Activated naive CD8-positive, alpha-beta T cell treated with anti-CD3 and anti-CD28 coated beads, Interleukin-2, amount 10 ng/mL, durations not matched to agents 7 days and 5 days (primary cell): ENCODE data around the gene KRTAP19-8. TPM values are rescaled to one million over a fixed set of nuclear protein-coding genes. Genes with fewer than 3 reads are reported as not detected.

Experiments
- ATAC-seq: fragments of 150-1000 bp; cut with Tn5 transposase; one replicate; pipeline ENCODE4 v1.10.0; 2021; ENCODE audit warnings: low read depth, moderate library complexity
- POLR2A ChIA-PET: fragments of 350-600 bp; sonication (Branson Sonifier 250); formaldehyde crosslinking; loops from one replicate; lab custom pipeline; 2021; ENCODE audit warnings: antibody characterized with exemption; lab: Charles Lee
- DNase-seq: peaks from one replicate; pipeline ENCODE4 v3.0.0; 2021
- H3K27ac Mint-ChIP-seq: one replicate; pipeline ENCODE4 v1.8.0; 2022; ENCODE audit warnings: mild to moderate bottlenecking, mixed read lengths
- H3K27me3 Mint-ChIP-seq: one replicate; pipeline ENCODE4 v1.8.0; 2022; ENCODE audit warnings: mild to moderate bottlenecking, moderate library complexity, mixed read lengths
- H3K36me3 Mint-ChIP-seq: one replicate; pipeline ENCODE4 v1.8.0; 2021; ENCODE audit warnings: mild to moderate bottlenecking, mixed read lengths
- H3K4me1 Mint-ChIP-seq: one replicate; pipeline ENCODE4 v1.8.0; 2021; ENCODE audit warnings: mixed read lengths
- H3K4me3 Mint-ChIP-seq: one replicate; pipeline ENCODE4 v1.8.0; 2022; ENCODE audit warnings: mild to moderate bottlenecking, moderate library complexity, mixed read lengths
- H3K9me3 Mint-ChIP-seq: one replicate; pipeline ENCODE4 v1.8.0; 2021; ENCODE audit warnings: mixed read lengths
- total RNA-seq, 2 experiments: library from RNA; stranded (reverse); gene quantifications; one replicate each; pipeline ENCODE4 v1.2.3, GENCODE V29; 2021

KRTAP19-8 gene
- total RNA-seq, 2 experiments from 2014 or later, result not detected

DNA sequence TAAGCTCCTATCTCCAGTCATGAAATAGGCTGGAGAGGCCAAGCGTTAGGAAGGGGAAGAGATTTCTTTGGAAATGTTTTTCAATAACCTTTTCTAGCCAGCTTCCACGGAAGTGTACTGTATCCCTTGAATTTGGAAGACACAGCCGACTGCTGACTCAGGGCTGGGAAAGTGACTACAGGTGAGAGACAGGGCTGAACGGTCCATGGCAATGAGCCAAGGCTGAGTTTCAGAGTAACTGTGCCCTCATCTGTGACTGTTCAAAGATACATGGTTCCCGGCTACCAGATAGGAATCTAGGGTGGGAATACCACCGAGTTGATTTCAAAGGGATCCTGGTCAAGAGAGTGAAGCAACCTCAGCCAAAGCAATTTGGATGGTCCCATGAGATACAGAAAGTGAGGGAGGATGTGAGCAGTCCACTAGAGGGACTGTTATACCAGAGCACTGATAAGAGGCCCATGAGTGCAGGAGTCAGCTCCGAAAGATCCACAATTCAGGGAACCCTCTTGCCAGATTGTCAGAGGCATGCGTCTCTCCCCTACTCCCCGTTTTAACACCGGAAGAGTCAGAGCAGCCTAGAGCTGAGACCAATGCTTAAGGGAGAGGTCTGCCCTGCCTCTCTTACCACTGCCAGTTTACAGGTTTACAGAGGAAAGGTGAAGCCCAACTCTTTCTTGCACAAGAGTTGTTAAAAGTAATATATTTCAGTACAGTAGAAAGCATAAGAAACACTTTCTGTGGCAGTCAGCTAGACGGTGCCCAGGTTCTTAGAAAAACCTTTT lies 3.2 kb upstream of the KRTAP19-8 start:
- no peaks in the 10 kb centered on the region for H3K9me3 Mint-ChIP-seq
- ATAC-seq, result no peak
- no peaks in the 10 kb centered on the region for H3K4me1 Mint-ChIP-seq
- no peaks in the 10 kb centered on the region for H3K36me3 Mint-ChIP-seq
- POLR2A ChIA-PET, result no interaction called here
- H3K4me3 Mint-ChIP-seq, result no peak overlapping the region
- H3K27ac Mint-ChIP-seq, result no peak overlapping the region
- peaks cover 11% of the 10 kb centered on the region for H3K27me3 Mint-ChIP-seq
- no peak for DNase-seq

DNA sequence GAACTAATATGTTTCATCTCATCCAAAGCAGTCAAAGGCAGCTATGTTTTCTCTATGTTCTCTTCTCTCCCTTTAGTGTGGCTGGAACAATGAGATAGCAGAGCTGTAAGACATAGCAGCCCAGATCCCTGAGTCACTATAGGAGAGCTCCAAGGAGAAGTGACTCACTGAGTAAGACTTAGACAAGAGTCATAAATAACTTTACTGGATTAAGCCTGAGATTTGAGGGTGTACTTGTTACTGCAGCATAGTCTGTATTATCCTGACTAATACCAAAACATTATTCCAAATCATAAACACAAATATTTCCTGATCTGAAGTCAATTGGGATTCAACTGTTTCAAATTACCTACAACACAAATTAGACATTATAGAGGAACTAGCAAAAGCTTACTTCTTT lies 3.9 kb downstream of the KRTAP19-8 start:
- Mint-ChIP-seq H3K4me3 (no peak overlapping the region), H3K27me3 (peaks cover 16% of the 10 kb centered on the region), H3K9me3 (no peaks in the 10 kb centered on the region), H3K27ac (no peak overlapping the region), H3K36me3 (no peaks in the 10 kb centered on the region), H3K4me1 (no peaks in the 10 kb centered on the region)
- DNase-seq (no peak), ATAC-seq (no peak)
- POLR2A ChIA-PET, result no interaction called here

DNA sequence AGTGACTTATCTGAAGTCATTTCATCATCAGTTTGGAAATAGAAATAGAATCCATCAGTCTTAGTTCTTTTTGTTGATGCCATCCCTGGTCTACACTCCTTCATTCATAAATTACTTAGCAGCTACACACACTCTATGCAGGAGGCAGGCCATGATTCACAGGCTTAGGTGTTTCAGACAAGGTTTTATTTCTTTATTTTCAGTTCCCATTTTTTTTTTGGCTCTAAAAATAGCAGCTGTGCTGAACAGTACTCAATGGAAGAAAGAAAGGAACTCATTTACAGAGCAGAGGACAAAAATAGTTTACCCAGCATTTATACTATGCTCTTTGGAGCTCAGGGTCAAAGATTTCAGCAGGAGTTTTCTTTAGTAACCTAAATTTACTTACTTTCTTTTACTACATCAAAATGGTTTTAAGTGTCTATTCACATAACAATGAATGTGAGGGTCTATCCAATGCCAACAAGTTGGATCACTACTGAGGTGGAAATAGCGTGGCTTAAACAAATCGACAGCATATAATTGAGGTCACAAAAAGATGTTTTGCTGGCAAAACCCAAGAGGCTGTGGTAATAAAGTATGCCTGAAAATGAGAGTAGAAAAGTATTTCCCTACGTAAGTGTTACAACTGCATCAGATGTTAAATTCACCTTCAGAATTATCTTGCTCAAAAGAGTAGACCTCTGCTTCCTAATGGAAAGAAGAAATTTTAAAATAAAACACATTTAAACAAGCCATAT lies 7.7 kb downstream of the KRTAP19-8 start:
- H3K4me1 Mint-ChIP-seq, result no peaks in the 10 kb centered on the region
- H3K27ac Mint-ChIP-seq, result no peak overlapping the region

DNA sequence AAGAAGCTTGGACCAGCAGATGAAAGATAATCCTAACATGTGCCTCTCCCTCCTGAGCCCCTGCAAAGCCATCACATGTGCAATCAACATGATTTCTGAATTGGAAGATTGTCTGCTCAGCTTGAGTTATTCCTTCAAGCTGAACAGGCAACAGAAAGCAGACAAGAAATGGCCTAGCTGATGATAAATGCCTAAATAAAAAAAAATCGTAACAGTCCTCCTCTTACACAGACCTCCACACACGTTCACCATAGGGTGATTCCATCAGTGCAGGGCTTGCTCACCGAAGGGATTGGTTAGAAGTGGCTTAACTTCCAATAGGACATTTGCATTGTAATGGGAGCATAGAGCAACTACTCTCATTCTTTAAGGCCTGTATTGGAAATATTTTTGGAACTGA lies 14.6 kb downstream of the KRTAP19-8 start:
- no peak overlapping the region for H3K27ac Mint-ChIP-seq
- ATAC-seq, result no peak
- no peaks in the 10 kb centered on the region for H3K36me3 Mint-ChIP-seq
- H3K4me1 Mint-ChIP-seq, result no peaks in the 10 kb centered on the region
- POLR2A ChIA-PET, result no interaction called here
- H3K27me3 Mint-ChIP-seq, result peaks cover 22% of the 10 kb centered on the region
- no peak overlapping the region for H3K4me3 Mint-ChIP-seq
- DNase-seq, result no peak
- no peaks in the 10 kb centered on the region for H3K9me3 Mint-ChIP-seq

More for the DNA sequence above, 7.7 kb downstream of the KRTAP19-8 start:
- POLR2A ChIA-PET, result no interaction called here
- H3K36me3 Mint-ChIP-seq, result no peaks in the 10 kb centered on the region
- no peaks in the 10 kb centered on the region for H3K9me3 Mint-ChIP-seq
- H3K4me3 Mint-ChIP-seq, result no peak overlapping the region
- peaks cover 16% of the 10 kb centered on the region for H3K27me3 Mint-ChIP-seq
- DNase-seq, result no peak
- ATAC-seq, result no peak

DNA sequence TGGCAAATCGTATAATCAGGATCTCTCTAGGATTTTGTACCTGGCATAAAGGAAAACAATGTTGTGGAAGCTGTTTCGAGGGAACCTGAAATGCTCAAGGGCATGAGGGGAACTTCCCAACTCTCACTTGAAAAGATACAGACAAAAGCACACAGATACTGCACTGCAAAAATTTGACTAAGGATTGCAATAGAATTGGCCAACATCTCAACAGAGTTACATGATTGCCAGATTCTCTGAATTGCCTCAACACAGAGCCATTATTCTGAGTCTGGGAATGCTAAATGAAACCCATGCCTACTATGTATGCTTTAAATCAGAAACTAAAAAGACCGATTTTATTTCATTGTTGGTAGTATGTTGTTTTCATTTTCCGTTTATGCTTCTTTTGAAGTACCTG lies 16.0 kb downstream of the KRTAP19-8 start:
- Mint-ChIP-seq H3K36me3 (no peaks in the 10 kb centered on the region), H3K27me3 (peaks cover 14% of the 10 kb centered on the region), H3K4me1 (no peaks in the 10 kb centered on the region), H3K27ac (no peak overlapping the region), H3K4me3 (no peak overlapping the region), H3K9me3 (no peaks in the 10 kb centered on the region)
- ATAC-seq (no peak), DNase-seq (no peak)
- POLR2A ChIA-PET, result no interaction called here

DNA sequence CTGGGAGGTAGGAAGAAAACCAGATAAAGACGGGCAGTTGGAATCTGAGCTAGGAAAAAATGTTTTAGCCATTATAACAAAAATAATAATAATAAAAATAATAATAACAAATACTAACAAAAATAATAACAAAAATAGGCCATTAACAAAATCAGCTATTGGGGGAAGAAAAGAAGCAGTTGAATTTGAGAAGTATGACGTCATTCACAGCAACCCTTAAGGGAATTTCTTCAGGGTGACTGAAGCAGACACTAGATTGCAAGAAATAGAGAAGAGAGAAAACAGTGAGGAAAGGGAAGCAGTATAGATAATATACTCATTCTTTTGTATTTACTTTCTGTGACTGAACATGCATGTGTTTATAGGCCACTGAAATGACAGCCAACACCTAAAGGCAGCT lies 20.0 kb downstream of the KRTAP19-8 start:
- no peak for ATAC-seq

DNA sequence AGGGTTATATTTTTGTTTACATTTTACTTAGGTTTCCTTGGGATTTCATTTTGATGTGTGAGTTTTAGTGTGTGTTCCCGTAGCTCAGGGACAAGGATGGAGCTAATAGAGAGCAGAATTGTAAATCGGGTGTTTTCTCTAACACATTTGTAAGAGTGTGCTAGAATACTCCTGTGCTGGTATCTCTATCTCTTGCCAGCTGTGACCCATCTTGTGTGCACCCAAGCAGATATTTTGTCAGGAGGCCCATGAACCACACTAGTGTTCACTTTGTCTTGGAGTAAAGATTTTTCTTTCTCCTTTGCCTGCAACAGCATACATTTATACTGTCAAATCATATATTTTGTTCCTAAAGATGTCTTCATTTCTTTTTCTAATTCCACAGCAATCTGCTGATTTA lies 23.4 kb downstream of the KRTAP19-8 start:
- no peaks in the 10 kb centered on the region for H3K9me3 Mint-ChIP-seq

More for the DNA sequence above, 20.0 kb downstream of the KRTAP19-8 start:
- Mint-ChIP-seq H3K27me3 (peaks cover 5% of the 10 kb centered on the region), H3K36me3 (no peaks in the 10 kb centered on the region), H3K4me3 (no peak overlapping the region), H3K27ac (no peak overlapping the region), H3K4me1 (no peaks in the 10 kb centered on the region), H3K9me3 (no peaks in the 10 kb centered on the region)
- POLR2A ChIA-PET, result interaction anchor here (0.7 kb wide), 1 partner anchor 68 kb away, joined by 4 read pairs; no protein-coding TSS in a partner anchor
- no peak for DNase-seq

DNA sequence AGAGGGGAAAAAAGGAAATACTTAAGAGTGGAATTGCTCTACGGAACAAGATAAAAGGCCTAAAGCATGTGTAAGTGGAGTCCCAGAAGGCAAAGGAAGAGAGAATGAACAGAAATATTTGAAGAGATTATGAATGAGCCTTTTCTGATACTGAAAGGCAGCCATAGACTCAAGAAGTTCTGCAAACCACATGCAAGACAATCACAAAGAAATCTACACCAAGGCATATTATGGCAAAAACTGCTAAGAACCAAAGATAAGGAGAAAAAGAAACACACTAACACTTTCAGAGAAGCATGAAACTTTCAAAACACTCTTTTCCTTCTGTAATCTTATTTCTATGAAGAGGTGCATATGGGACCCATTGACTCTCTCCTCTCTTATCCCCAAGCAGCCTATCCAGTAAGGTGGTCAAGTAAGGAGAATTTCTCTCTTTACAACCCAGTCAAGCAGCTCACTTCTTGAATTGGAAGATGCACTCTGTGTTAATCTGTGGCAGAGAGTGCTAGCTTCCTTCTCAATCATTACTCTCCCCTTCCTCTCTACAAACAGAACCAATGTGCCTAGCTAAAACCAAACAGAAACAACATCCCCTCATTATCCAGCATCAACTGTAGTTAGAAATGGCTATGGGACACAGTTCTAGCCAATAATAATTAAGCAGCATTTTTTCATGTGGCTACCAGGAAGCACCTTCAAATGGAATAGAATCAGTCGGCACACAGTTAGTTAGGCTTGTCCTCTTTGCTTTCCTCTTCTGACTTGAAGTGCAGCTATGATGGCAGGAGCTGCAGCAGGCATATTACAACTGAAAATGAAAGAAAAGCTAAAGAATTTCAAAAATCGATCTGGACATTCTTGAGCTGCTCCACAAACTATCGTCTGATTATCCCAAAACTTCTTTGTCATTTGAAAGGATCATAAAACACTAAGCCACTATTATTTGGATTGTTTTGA lies 25.9 kb downstream of the KRTAP19-8 start:
- Mint-ChIP-seq H3K27me3 (peaks cover 5% of the 10 kb centered on the region), H3K4me3 (peak overlapping the region; percentile 38), H3K9me3 (no peaks in the 10 kb centered on the region), H3K27ac (peak overlapping the region; percentile 47), H3K36me3 (no peaks in the 10 kb centered on the region), H3K4me1 (peaks cover 14% of the 10 kb centered on the region)
- ATAC-seq, result peak; percentile 28
- POLR2A ChIA-PET, result no interaction called here
- no peak for DNase-seq

More for the DNA sequence above, 23.4 kb downstream of the KRTAP19-8 start:
- ATAC-seq (no peak), DNase-seq (no peak)
- H3K27me3 Mint-ChIP-seq, result peaks cover 2% of the 10 kb centered on the region
- POLR2A ChIA-PET, result no interaction called here
- H3K4me1 Mint-ChIP-seq, result peaks cover 14% of the 10 kb centered on the region
- no peaks in the 10 kb centered on the region for H3K36me3 Mint-ChIP-seq
- H3K27ac Mint-ChIP-seq, result no peak overlapping the region
- no peak overlapping the region for H3K4me3 Mint-ChIP-seq

DNA sequence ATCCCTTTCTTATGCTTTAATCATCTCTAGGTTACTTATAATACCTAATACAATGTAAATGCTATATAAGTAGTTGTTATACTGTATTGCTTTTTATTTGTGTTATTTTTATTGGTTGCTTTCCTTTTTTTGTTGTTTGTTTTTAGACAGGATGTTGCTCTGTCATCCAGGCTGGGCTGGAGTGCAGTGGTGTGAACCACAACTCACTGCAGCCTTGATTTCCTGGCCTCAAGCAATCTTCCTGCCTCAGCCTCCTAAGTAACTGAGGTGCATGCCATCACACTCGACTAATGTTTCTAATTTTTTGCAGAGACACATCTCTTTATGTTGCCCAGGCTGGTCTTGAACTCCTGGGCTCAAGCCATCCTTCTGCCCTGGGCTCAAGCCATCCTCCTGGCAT lies 26.9 kb downstream of the KRTAP19-8 start:
- POLR2A ChIA-PET, result no interaction called here
- H3K27ac Mint-ChIP-seq, result no peak overlapping the region
- peaks cover 9% of the 10 kb centered on the region for H3K27me3 Mint-ChIP-seq
- peak; percentile 84 for ATAC-seq
- DNase-seq, result no peak
- H3K36me3 Mint-ChIP-seq, result no peaks in the 10 kb centered on the region
- no peak overlapping the region for H3K4me3 Mint-ChIP-seq
- no peaks in the 10 kb centered on the region for H3K9me3 Mint-ChIP-seq
- peaks cover 14% of the 10 kb centered on the region for H3K4me1 Mint-ChIP-seq

DNA sequence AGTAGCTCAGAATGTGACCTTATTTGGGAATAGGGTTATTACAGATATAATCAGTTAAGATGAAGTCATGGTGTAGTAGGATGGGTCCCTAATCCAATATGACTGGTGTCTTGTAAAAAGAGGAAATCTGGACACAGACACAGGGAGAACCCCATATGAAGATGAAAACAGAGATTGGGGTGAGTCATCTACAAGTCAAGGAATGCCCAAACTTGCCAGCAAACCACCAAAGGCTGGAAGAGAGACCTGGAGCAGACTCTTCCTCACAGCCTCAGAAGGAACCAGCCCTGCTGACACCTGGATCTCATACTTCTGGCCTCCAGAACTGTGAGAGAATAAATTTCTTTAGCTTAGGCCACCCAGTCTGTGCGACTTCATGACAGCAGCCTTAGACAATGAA lies 29.9 kb downstream of the KRTAP19-8 start:
- Mint-ChIP-seq H3K4me1 (peaks cover 14% of the 10 kb centered on the region), H3K27ac (no peak overlapping the region), H3K9me3 (no peaks in the 10 kb centered on the region), H3K4me3 (no peak overlapping the region), H3K36me3 (no peaks in the 10 kb centered on the region), H3K27me3 (peaks cover 20% of the 10 kb centered on the region)
- POLR2A ChIA-PET, result no interaction called here
- DNase-seq (no peak), ATAC-seq (no peak)

DNA sequence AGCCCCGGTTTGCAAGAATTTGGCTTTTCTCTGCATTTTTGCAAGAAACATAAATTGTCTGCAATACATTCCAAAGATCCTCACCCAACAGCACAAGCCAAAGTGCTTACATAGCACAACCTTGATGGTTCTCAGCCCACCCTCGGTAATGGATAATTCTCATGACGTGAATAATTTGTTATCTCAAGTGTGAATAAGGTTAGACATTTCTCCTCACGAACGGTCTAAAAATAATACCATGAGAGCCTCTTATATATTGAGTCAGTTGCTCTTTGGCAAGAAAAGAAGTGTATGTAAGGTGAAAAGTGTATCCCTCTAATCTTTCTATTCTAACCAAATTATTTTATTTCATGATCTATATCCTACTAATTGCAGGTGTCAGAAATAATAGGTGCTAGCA lies 33.3 kb downstream of the KRTAP19-8 start:
- Mint-ChIP-seq H3K27me3 (peaks cover 20% of the 10 kb centered on the region), H3K9me3 (no peaks in the 10 kb centered on the region), H3K4me1 (no peaks in the 10 kb centered on the region), H3K36me3 (no peaks in the 10 kb centered on the region), H3K27ac (no peak overlapping the region), H3K4me3 (no peak overlapping the region)
- DNase-seq (no peak), ATAC-seq (no peak)
- POLR2A ChIA-PET, result no interaction called here

DNA sequence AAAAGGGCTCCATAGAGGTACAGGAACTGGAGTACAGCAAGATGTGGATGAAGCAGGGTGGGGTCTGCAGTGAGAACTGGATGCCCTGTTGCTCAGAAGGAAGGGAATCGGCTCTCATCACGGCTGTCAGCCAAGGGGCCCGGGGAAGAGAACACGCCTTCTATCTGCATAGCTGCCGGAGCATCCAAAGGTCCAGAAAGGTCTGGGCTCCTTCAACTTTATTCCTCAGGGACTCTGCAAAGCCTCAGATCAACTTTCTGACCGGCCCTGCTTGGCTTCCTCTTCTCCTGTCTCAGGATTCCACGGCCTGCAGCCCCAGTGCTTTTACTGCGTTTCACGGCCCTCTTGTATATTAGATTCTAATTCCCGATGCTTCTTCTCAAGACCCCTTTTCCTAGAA lies 34.8 kb downstream of the KRTAP19-8 start:
- Mint-ChIP-seq H3K4me3 (no peak overlapping the region), H3K36me3 (no peaks in the 10 kb centered on the region), H3K27ac (no peak overlapping the region), H3K9me3 (no peaks in the 10 kb centered on the region), H3K27me3 (peaks cover 17% of the 10 kb centered on the region), H3K4me1 (no peaks in the 10 kb centered on the region)
- POLR2A ChIA-PET, result no interaction called here
- DNase-seq (no peak), ATAC-seq (no peak)

DNA sequence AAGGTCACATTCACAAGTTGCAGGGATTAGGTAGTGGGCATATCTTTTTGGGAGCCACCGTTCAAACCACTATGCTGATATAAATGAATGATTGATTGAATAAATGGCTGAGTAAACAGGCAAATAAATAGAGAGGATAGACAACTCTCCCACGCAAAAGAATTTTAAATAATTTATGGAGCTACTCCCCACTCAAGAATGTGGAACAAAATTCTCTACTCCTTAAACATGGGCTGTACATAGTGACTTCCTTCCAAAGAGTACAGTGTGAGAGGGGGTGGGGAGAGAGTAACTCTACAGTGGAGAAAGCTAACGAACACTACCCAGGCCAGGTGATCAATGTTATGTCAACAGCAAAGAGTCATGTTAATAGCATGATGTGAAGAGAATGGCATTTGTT lies 40.7 kb downstream of the KRTAP19-8 start:
- ATAC-seq (no peak), DNase-seq (no peak)
- Mint-ChIP-seq H3K36me3 (no peaks in the 10 kb centered on the region), H3K9me3 (no peaks in the 10 kb centered on the region), H3K27ac (no peak overlapping the region), H3K4me1 (no peaks in the 10 kb centered on the region), H3K4me3 (no peak overlapping the region), H3K27me3 (peaks cover 11% of the 10 kb centered on the region)
- POLR2A ChIA-PET, result no interaction called here
